Glutamatergic neuron (in vitro differentiated cells): ENCODE results near the gene CAMTA1. TPM values are rescaled to one million over a fixed set of nuclear protein-coding genes. Genes with fewer than 3 reads are reported as not detected.

ENCODE experiments used
- DNase-seq: peaks from one replicate; pipeline ENCODE4 v3.0.0; 2022
- H3K27ac Mint-ChIP-seq: one replicate; pipeline ENCODE4 v1.8.0; 2020; ENCODE audit warnings: mild to moderate bottlenecking, mixed read lengths, inconsistent platforms; ENCODE audit not compliant: unreplicated experiment
- H3K27me3 Mint-ChIP-seq: one replicate; pipeline ENCODE4 v1.8.0; 2020; ENCODE audit warnings: mild to moderate bottlenecking, moderate library complexity, mixed read lengths, inconsistent platforms; ENCODE audit not compliant: unreplicated experiment
- H3K36me3 Mint-ChIP-seq: one replicate; pipeline ENCODE4 v1.8.0; 2020; ENCODE audit warnings: mild to moderate bottlenecking, mixed read lengths, inconsistent platforms; ENCODE audit not compliant: unreplicated experiment
- H3K4me1 Mint-ChIP-seq: one replicate; pipeline ENCODE4 v1.8.0; 2020; ENCODE audit warnings: mild to moderate bottlenecking, low read depth, mixed read lengths, inconsistent platforms; ENCODE audit not compliant: unreplicated experiment
- H3K4me3 Mint-ChIP-seq: one replicate; pipeline ENCODE4 v1.8.0; 2020; ENCODE audit warnings: mild to moderate bottlenecking, mixed read lengths, inconsistent platforms; ENCODE audit not compliant: unreplicated experiment
- H3K9me3 Mint-ChIP-seq: one replicate; pipeline ENCODE4 v1.8.0; 2020; ENCODE audit warnings: mild to moderate bottlenecking, moderate library complexity, mixed read lengths, inconsistent platforms; ENCODE audit not compliant: unreplicated experiment
- total RNA-seq: library from RNA; stranded (reverse); fragmentation: NEBNext Ultra II Directional; extraction: Animal tissue kit (Norgen Biotek cat#: 25700); gene quantifications from one replicate; pipeline ENCODE4 v1.2.1, GENCODE V29; 2021; ENCODE audit not compliant: unreplicated experiment
- TF ChIP-seq, protein P1 (sequence below): fragments of 200-600 bp; sonication (generic); IDR thresholded peaks from one replicate; pipeline ENCODE4 v1.5.0; 2021; ENCODE audit not compliant: partially characterized antibody, unreplicated experiment

The CAMTA1 gene
- total RNA-seq, 1 donor from 2014 or later, result 77.2 TPM

DNA sequence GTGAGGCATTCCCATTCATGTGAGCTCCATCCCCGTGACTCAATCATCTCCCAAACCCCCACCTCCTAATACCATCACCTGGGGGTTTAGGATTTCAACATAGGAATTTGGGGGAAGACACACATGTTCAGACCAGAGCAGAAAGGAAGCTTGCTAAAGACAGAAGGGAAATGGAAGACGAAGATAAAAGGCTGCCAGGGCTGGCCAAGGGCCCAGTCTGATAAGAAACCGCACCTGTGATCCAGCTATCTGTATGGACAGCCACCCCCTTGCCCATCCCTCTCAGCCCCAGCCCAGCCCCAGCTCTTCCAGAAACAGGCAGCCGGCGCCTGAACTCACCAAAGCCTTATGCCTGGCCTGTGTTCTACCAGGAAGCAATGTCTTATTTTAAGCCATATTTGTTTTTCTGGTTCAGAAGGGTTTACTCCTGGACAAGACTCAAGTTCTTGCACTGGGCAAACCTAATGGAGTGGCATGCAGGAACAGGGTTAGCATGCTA, 787.4 kb downstream of the CAMTA1 start:
- H3K9me3 Mint-ChIP-seq, result peaks cover 3% of the 10 kb centered on the region
- no peaks in the 10 kb centered on the region for H3K36me3 Mint-ChIP-seq
- TF ChIP-seq, protein P1, sequence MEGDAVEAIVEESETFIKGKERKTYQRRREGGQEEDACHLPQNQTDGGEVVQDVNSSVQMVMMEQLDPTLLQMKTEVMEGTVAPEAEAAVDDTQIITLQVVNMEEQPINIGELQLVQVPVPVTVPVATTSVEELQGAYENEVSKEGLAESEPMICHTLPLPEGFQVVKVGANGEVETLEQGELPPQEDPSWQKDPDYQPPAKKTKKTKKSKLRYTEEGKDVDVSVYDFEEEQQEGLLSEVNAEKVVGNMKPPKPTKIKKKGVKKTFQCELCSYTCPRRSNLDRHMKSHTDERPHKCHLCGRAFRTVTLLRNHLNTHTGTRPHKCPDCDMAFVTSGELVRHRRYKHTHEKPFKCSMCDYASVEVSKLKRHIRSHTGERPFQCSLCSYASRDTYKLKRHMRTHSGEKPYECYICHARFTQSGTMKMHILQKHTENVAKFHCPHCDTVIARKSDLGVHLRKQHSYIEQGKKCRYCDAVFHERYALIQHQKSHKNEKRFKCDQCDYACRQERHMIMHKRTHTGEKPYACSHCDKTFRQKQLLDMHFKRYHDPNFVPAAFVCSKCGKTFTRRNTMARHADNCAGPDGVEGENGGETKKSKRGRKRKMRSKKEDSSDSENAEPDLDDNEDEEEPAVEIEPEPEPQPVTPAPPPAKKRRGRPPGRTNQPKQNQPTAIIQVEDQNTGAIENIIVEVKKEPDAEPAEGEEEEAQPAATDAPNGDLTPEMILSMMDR, result no peak
- H3K4me3 Mint-ChIP-seq, result no peak overlapping the region
- DNase-seq, result no peak
- H3K27me3 Mint-ChIP-seq, result peaks cover 4% of the 10 kb centered on the region
- no peaks in the 10 kb centered on the region for H3K4me1 Mint-ChIP-seq
- no peak overlapping the region for H3K27ac Mint-ChIP-seq

DNA sequence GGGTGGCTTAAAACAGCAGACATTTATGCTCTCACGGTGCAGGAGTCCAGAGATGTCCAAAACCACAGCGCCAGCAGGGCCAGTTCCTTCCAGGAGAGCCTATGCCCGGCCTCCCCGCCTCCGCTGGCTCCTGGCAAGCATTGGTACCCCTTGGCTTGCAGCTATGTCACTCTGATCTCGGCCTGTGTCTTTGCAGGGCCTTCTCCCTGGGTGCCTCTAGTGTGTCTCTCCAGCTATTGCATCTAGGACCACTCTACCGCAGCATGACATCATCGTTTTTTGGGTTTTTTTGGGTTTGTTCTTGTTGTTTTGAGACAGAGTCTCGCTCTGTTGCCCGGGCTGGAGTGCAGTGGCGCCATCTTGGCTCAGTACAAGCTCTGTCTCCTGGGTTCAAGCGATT, 788.2 kb downstream of the CAMTA1 start:
- DNase-seq, result peak; percentile 5
- Mint-ChIP-seq H3K9me3 (peaks cover 3% of the 10 kb centered on the region), H3K4me3 (no peak overlapping the region), H3K36me3 (no peaks in the 10 kb centered on the region), H3K4me1 (no peaks in the 10 kb centered on the region), H3K27ac (no peak overlapping the region), H3K27me3 (peaks cover 4% of the 10 kb centered on the region)
- TF ChIP-seq, protein P1, result no peak

DNA sequence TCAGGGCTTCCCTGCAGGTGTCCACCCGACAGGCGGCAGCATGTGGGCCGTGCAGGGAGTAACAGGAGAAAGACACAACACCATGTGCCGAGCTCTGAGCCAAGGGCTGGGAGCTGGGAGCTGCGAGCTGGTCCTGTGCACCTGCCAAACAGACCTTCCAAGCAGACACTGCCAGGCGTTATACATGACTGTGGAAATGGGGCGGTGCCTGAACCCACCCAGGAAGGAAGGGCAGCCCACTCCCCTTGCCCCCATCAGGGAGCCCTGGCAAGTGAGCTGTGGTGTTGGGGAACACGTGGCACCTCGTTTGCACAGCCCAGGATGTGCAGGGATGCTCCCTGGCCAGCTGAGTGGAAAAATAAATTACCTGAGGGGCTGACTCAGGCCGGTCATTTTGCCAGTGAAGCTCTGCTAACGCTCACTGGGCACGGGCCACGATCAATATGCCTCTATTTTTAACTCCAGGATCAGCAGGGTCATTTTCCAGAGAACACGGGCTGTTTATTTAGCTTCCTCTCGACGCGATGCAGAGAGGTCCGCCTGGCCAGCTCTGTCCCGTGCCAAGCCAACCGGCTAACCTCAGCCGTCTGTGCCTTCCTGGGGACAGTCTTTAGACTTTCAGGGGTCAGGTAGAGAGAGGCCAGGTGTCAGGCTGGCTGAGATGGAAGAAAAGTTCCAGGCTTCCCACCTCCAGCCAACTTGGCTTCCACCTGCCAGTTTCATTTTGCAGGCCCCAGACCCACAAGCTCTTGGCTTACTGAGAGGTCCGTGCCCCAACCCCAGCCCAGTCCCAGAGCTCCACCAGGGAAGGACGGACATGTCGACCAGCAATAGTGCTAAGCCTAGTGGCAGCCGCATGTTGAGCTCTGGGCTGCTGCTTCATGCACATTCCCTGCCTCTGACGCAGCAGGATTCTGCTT, 789.1 kb downstream of the CAMTA1 start:
- peaks cover 3% of the 10 kb centered on the region for H3K9me3 Mint-ChIP-seq
- TF ChIP-seq, protein P1, result no peak
- no peaks in the 10 kb centered on the region for H3K4me1 Mint-ChIP-seq
- peak; percentile 16 for DNase-seq
- no peaks in the 10 kb centered on the region for H3K36me3 Mint-ChIP-seq
- H3K4me3 Mint-ChIP-seq, result no peak overlapping the region
- H3K27ac Mint-ChIP-seq, result no peak overlapping the region
- peaks cover 4% of the 10 kb centered on the region for H3K27me3 Mint-ChIP-seq

DNA sequence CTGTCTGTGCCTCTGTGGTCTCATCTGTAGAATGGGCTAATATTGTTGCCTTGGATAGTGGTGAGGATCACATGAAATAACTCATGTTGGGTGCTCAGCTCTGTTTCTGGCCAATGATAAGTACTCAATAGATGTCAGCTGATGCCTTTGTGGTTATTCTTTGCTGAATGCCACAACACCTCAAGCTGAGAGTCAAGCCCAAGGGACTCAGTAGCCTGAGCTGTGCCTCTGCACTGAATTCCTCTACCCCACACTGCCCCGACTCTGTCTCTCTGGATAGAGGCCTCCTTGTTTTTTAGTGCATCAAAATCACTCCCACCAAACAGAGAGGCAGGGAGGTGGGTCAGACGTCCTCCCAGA, 789.8 kb downstream of the CAMTA1 start:
- TF ChIP-seq, protein P1, result no peak
- DNase-seq, result peak; percentile 1
- peaks cover 4% of the 10 kb centered on the region for H3K9me3 Mint-ChIP-seq
- H3K27ac Mint-ChIP-seq, result no peak overlapping the region
- peaks cover 4% of the 10 kb centered on the region for H3K27me3 Mint-ChIP-seq
- H3K4me3 Mint-ChIP-seq, result no peak overlapping the region
- H3K4me1 Mint-ChIP-seq, result no peaks in the 10 kb centered on the region
- no peaks in the 10 kb centered on the region for H3K36me3 Mint-ChIP-seq
